Breast epithelium (tissue), 3 donors: ENCODE data around the gene IGSF22.

Experiments
- CTCF ChIP-seq, 3 donors: fragments of 450-650 bp; IDR thresholded peaks; one replicate each; pipeline ENCODE4 v1.5.1; 2016 to 2017; ENCODE audit warnings: antibody characterized with exemption in 3 of 3, mild to moderate bottlenecking in 3 of 3, moderate library complexity in 3 of 3
- POLR2A ChIP-seq: fragments of 450-650 bp; IDR thresholded peaks from one replicate; pipeline ENCODE4 v1.6.1; 2016; ENCODE audit warnings: antibody characterized with exemption, mild to moderate bottlenecking, moderate library complexity
- POLR2AphosphoS5 ChIP-seq, 3 donors: sonication (generic); formaldehyde crosslinking; IDR thresholded peaks; one replicate each; pipeline ENCODE4 v1.6.1; 2017; ENCODE audit warnings: antibody characterized with exemption in 3 of 3

GRCh38 chr11:18731441-18731840, 5.5 kb upstream of the IGSF22 start:
- TF ChIP-seq POLR2AphosphoS5 (IDR thresholded peaks at IDR 0.05) (no peak), POLR2A (no peak), CTCF (IDR thresholded peaks at IDR 0.05) (no peak)
